Measurements from ENCODE around the gene MACROH2A1. TPM values are rescaled to one million over a fixed set of nuclear protein-coding genes. Genes with fewer than 3 reads are reported as not detected.

Gene MACROH2A1
- polyA plus RNA-seq, 3 donors, result 34.6 to 119 (median 81.0) TPM

GRCh38 chr5:135344349-135344748 is 54.7 kb downstream of the MACROH2A1 start:
- 83 to 91% (median 89%) methylated on average over 3 of the region's 3 CpGs for WGBS, 3 donors
- no peak overlapping the region for H3K27ac ChIP-seq (ENCODE audit: low read depth, low read length)

GRCh38 chr5:135343413-135343812 is 55.6 kb downstream of the MACROH2A1 start:
- 73 to 85% (median 82%) methylated on average over 10 of the region's 10 CpGs for WGBS, 3 donors

DNA sequence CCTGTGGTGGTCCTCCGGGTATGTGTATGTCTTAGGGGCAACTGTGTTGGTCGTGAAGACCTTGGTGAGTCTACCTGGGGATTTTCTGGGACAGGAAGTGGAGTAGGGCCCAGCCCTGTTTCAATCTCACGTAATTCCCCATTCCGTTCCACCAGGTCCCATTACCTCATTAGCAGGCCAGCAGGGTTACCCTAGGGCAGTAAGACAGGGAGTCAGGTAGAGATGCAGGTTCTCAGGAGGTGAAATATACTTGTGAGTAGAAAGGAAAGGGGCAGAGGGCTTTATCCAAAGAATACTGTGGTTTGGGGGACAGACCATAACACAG is 56.5 kb downstream of the MACROH2A1 start:
- H3K27ac ChIP-seq (ENCODE audit: low read depth, low read length), result no peak overlapping the region
- WGBS, 3 donors, result 92 to 96% (median 93%) methylated on average over 4 of the region's 4 CpGs

More at GRCh38 chr5:135343413-135343812, 55.6 kb downstream of the MACROH2A1 start:
- no peak overlapping the region for H3K27ac ChIP-seq (ENCODE audit: low read depth, low read length)

DNA sequence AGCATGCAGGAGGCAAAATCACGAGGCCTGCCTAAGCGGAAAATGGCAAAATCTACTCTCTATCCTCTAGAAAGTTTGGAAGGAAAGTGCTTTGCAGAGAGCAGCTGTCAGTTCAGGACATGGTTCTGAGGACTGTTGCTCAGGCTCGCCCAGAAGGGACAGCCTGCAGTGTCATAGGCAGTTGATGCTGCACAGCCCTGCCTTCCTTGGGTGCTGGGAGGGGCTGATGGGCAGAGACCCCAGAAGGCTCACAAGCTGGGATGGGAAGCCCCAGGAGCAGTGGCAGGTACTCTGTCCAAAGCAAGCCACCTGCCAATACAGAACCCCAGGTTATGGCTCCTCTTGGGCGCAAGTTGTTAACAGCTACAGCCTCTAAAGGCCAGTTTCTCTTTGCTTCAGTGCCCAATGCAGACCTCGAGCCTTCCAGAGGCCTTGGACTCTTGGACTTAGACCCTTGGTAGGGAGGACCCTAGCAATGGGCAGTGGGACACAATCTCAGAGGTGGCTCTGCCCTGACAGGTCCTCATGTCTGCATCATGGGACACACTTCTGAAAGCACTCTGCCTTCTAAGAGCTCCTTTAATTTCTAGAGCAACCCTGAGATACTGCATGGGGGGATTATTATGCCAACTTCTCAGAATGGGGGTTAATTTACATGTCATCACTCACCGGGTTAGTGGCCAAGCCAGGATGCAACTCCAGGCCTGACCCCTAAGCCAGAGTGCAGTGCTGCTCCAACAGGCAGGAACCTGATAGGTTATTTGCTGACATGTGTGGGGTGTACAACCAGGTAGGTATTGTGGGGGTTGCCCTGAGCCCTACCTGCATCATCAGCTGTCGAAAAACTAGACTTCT is 57.1 kb downstream of the MACROH2A1 start:
- 94 to 97% (median 95%) methylated on average over 7 of the region's 7 CpGs for WGBS, 3 donors
- H3K27ac ChIP-seq (ENCODE audit: low read depth, low read length), result no peak overlapping the region

- 82 to 95% (median 87%) methylated on average over 5 of the region's 5 CpGs for whole genome bisulfite sequencing, 3 donors
- H3K27ac ChIP-seq (ENCODE audit: low read depth, low read length), result no peak overlapping the region
These were observed 57.9 kb downstream of the MACROH2A1 start for GRCh38 chr5:135341016-135341666.

GRCh38 chr5:135340568-135340967 is 58.5 kb downstream of the MACROH2A1 start:
- WGBS, 3 donors, result 66 to 83% (median 80%) methylated on average over 2 of the region's 2 CpGs
- no peak overlapping the region for H3K27ac ChIP-seq (ENCODE audit: low read depth, low read length)

GRCh38 chr5:135339623-135340022 is 59.4 kb downstream of the MACROH2A1 start:
- no peak overlapping the region for H3K27ac ChIP-seq (ENCODE audit: low read depth, low read length)
- 92 to 93% (median 92%) methylated on average over 4 of the region's 4 CpGs for WGBS, 3 donors

DNA sequence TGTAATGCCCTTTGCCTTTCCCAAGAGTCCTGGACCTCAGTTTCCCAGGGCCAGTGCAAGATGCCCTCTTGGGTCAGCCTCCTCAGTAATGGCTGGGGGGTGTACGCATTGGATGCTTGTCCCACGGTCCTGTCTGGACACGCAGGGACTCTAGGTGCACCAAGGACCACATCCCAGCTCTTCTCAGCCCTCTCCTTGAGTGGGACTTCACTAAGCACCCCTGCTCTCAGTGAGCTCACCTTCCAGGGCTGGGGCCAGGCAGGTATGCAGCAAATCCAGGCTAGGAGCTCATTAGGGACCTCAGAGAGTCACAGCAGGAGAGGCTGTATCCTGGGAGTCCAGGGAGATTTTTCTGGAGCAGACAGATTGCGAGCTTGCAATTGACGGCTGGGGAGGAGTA is 59.8 kb downstream of the MACROH2A1 start:
- no peak overlapping the region for H3K27ac ChIP-seq (ENCODE audit: low read depth, low read length)
- 90 to 96% (median 93%) methylated on average over 5 of the region's 5 CpGs for WGBS, 3 donors

DNA sequence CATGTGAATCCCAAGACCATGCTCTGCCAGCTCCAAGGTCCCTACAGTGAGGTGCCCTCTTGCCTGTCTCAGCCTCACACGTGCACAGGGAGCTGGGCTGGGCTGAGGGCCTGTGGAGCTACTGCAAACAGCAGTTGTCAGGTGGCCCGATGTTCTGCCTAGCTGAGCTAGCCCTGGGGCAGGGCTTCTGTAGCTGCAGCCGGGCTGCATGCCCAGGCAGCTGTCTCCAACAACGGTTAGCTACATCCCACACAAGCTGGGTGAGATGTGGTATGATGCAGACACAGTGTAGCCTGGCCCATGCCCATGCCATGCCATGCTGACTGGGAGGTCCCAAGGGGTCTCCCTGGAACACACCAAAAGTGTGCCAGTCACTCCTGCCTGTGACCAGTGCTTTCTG is 62.0 kb downstream of the MACROH2A1 start:
- no peak overlapping the region for H3K27ac ChIP-seq (ENCODE audit: low read depth, low read length)
- WGBS, 3 donors, result 72 to 84% (median 78%) methylated on average over 4 of the region's 4 CpGs

- 65 to 77% (median 74%) methylated on average over 13 of the region's 13 CpGs for WGBS, 3 donors
- no peak overlapping the region for H3K27ac ChIP-seq (ENCODE audit: low read depth, low read length)
These were observed 63.8 kb downstream of the MACROH2A1 start for GRCh38 chr5:135335031-135335828.

DNA sequence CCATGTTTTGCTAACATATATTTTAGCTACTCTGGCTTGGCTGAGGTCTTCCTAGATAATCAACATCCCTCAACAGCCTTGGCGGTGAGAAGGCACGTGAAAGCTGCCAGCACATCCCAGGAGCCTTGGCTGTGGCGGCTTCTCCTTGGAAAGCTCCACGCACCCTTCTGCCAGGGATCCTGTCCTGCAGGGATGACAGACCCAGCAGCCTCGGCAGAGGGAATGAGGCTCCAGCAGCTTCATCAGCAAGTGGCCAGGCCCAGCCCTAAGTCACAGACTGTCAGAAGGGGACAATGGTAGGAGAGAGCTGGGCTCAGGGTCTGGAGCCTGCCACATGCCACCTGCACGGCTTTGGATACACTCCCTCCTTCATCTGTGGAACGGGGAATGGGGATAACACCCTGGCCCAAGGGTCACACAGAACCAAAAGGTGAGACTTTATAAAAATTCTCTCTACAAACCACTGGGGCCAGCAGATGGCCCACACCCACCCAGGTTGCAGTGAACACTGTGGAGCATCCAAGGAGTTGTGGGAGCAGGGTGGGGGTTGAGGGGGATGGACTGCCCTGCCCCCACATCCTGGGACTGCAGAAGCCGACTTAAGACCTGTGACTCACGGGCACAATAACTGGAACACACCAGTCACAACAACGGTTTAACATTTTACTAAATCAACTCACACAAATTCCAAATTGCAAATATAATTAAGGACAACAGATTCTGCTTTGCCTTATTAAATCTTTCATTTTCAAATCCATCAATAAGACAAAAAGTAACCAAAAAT is 65.1 kb downstream of the MACROH2A1 start:
- H3K27ac ChIP-seq (ENCODE audit: low read depth, low read length), result no peak overlapping the region
- 69 to 72% (median 72%) methylated on average over 10 of the region's 10 CpGs for WGBS, 3 donors

GRCh38 chr5:135332519-135333150 is 66.4 kb downstream of the MACROH2A1 start:
- WGBS, 3 donors, result 34 to 44% (median 36%) methylated on average over 5 of the region's 5 CpGs
- no peak overlapping the region for H3K27ac ChIP-seq (ENCODE audit: low read depth, low read length)

DNA sequence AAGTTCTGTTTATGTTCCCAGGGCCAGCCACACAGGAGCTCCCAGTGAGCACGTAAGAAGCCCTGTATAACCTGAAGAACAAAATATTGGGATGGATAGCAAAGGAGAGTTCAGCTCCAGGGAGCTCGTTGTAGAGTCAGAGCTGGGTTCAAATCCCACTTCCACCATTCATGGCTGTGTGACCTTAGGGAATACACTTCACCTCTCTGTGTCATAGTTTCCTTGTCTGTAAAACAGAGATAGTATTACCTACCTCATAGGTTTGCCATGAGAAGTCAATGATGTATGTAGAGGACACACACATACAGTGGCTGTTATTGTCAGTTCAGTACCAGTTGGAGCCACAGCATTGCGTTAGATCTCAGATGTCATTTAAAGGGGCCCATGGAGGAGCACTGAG is 67.4 kb downstream of the MACROH2A1 start:
- no peak overlapping the region for H3K27ac ChIP-seq (ENCODE audit: low read depth, low read length)
- 92 to 96% (median 93%) methylated on average over 3 of the region's 3 CpGs for WGBS, 3 donors

DNA sequence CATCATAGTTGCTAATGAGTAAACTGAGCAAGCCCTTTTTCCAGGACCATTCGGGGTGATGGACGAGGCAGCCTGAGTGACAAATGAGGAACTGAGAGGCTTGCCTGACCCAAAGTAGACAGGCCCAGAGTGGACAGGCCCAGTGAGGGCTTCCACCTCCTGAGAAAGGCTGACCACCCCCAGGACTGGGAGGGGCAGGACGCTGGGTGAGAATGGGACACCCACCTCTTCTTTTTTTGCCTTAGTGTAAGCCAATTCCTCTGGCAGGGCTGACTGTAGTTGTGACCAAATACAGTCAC is 68.3 kb downstream of the MACROH2A1 start:
- H3K27ac ChIP-seq (ENCODE audit: low read depth, low read length), result no peak overlapping the region
- 74 to 78% (median 76%) methylated on average over 3 of the region's 3 CpGs for WGBS, 3 donors

DNA sequence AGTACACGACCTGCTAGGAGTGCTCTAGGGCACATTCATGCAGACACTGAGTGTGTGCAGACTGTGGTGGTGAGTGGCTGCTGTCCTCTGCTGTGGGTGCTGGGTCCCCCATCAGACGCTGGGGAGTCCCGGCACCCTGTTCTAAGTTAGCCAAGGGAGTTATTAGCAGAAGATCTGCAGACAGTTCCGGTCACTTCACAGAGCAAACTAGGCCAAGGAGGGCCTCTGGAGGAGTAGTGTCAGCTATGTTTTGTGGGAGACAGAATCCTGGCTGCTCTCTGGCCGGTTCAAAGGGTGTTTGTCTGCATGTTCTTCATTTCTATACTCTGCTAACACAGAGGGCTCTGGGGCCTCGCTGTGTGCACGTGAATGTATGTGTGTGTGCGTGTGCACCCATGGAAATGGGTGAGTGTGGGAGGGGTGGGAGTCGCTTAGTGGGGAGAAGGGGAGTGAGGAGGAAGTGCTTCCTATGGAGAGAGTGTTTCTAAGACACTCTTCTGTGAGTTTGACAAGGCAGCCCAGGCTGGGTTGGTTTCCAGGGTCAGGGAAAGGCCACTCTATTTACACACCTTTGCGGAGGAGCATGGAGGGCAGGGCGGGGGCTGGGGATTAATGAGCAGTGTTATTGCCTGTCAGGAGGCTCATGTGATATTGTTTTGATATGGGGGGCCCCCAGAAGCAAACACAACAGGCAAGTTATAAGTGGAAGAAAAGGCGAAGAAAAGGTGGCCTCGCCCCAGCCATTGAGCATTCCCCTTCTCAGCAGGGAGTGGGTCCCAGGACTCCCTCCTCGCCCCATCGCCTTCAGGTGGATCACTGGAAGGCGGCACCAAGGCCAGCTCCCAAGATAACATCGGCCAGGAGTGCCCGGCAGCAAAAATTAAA is 68.9 kb downstream of the MACROH2A1 start:
- no peak overlapping the region for H3K27ac ChIP-seq (ENCODE audit: low read depth, low read length)
- WGBS, 3 donors, result 82 to 84% (median 83%) methylated on average over 18 of the region's 18 CpGs

- 92 to 94% (median 94%) methylated on average over 16 of the region's 16 CpGs for WGBS, 3 donors
- no peak overlapping the region for H3K27ac ChIP-seq (ENCODE audit: low read depth, low read length)
These were observed 69.7 kb downstream of the MACROH2A1 start for GRCh38 chr5:135329066-135329912.

Measured in adipose tissue (tissue), 3 donors.